Measurements from ENCODE around the gene FAH.

The FAH gene

GRCh38 chr15:80184554-80184953 lies 31.8 kb downstream of the FAH start:
- Histone ChIP-seq H3K36me3 (ENCODE audit: insufficient read depth, low read length) (no peaks in the 10 kb centered on the region; the same call in 1 of the 2 replicates), H3K9ac (ENCODE audit: low read depth, low read length) (no peak overlapping the region), H2AFZ (ENCODE audit: low read depth, low read length) (no peak overlapping the region), H4K20me1 (ENCODE audit: insufficient read depth, low read length) (no peaks in the 10 kb centered on the region), H3K9me3 (ENCODE audit: insufficient read depth, low read length, severe bottlenecking) (no peaks in the 10 kb centered on the region), H3K4me3 (ENCODE audit: low read depth in 1 of 2, low read length in 2 of 2) (no peak overlapping the region), H3K4me1 (ENCODE audit: insufficient read depth, low read length) (no peaks in the 10 kb centered on the region), H3K27me3 (ENCODE audit: insufficient read depth, low read length, poor library complexity) (no peaks in the 10 kb centered on the region), H3K27ac (ENCODE audit: low read length) (no peak overlapping the region), H3K4me2 (ENCODE audit: insufficient read depth, low read length) (no peak overlapping the region), H3K79me2 (ENCODE audit: insufficient read depth, low read length) (no peaks in the 10 kb centered on the region)
- DNase-seq (no peak), ATAC-seq (ENCODE audit: insufficient read depth, low read depth) (no peak)
- TF ChIP-seq, protein P1, sequence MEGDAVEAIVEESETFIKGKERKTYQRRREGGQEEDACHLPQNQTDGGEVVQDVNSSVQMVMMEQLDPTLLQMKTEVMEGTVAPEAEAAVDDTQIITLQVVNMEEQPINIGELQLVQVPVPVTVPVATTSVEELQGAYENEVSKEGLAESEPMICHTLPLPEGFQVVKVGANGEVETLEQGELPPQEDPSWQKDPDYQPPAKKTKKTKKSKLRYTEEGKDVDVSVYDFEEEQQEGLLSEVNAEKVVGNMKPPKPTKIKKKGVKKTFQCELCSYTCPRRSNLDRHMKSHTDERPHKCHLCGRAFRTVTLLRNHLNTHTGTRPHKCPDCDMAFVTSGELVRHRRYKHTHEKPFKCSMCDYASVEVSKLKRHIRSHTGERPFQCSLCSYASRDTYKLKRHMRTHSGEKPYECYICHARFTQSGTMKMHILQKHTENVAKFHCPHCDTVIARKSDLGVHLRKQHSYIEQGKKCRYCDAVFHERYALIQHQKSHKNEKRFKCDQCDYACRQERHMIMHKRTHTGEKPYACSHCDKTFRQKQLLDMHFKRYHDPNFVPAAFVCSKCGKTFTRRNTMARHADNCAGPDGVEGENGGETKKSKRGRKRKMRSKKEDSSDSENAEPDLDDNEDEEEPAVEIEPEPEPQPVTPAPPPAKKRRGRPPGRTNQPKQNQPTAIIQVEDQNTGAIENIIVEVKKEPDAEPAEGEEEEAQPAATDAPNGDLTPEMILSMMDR (IDR thresholded peaks at IDR 0.05; ENCODE audit: borderline replicate concordance, extremely low read depth, low read length, poor library complexity, severe bottlenecking) = no peak
- TF ChIP-seq EZH2 (IDR thresholded peaks at IDR 0.05; ENCODE audit: borderline replicate concordance, low read depth, low read length, severe bottlenecking) = no peak

DNA sequence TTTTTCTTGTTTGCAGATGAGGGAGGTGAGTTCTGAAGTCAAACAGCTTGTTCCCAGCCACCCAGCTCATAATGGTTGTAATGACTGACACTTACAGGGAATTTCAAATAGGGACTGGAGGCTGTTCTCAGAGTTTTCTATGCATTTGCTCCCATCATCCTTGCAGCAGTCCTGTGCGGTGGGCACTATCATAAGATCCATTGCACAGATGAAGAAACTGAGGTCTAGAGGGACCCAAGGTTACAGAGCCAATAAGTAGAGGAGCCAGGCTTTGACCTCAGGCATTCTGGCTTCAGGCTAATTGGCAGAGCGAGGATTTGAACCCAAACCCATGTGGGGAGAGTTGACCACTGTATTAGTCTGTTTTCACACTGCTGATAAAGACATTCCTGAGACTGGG lies 32.4 kb downstream of the FAH start:
- Histone ChIP-seq H3K27me3 (ENCODE audit: insufficient read depth, low read length, poor library complexity) (no peaks in the 10 kb centered on the region), H2AFZ (ENCODE audit: low read depth, low read length) (no peak overlapping the region), H3K4me1 (ENCODE audit: insufficient read depth, low read length) (no peaks in the 10 kb centered on the region), H4K20me1 (ENCODE audit: insufficient read depth, low read length) (no peaks in the 10 kb centered on the region), H3K4me3 (ENCODE audit: low read depth in 1 of 2, low read length in 2 of 2) (no peak overlapping the region), H3K79me2 (ENCODE audit: insufficient read depth, low read length) (no peaks in the 10 kb centered on the region), H3K36me3 (ENCODE audit: insufficient read depth, low read length) (no peaks in the 10 kb centered on the region; the same call in 1 of the 2 replicates), H3K4me2 (ENCODE audit: insufficient read depth, low read length) (no peak overlapping the region), H3K9ac (ENCODE audit: low read depth, low read length) (no peak overlapping the region), H3K27ac (ENCODE audit: low read length) (no peak overlapping the region), H3K9me3 (ENCODE audit: insufficient read depth, low read length, severe bottlenecking) (no peaks in the 10 kb centered on the region)
- ATAC-seq (ENCODE audit: insufficient read depth, low read depth) = no peak
- TF ChIP-seq EZH2 (IDR thresholded peaks at IDR 0.05; ENCODE audit: borderline replicate concordance, low read depth, low read length, severe bottlenecking) = no peak
- TF ChIP-seq, protein P1 (IDR thresholded peaks at IDR 0.05; ENCODE audit: borderline replicate concordance, extremely low read depth, low read length, poor library complexity, severe bottlenecking) = no peak
- DNase-seq = no peak

DNA sequence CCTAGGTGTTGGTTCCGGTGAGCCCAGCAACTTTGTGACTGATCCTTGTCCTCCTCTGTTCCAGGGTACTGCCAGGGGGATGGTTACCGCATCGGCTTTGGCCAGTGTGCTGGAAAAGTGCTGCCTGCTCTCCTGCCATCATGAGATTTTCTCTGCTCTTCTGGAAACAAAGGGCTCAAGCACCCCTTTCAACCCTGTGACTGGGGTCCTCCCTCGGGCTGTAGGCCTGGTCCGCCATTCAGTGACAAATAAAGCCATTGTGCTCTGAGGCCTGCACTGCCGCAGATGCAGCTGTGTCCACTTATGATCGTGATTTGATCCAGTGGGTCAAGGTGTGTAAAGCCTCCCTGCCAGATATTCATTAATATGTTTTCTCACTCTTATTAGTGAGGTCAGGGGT lies 33.3 kb downstream of the FAH start:
- ATAC-seq (ENCODE audit: insufficient read depth, low read depth) (no peak), DNase-seq (no peak)
- Histone ChIP-seq H4K20me1 (ENCODE audit: insufficient read depth, low read length) (no peaks in the 10 kb centered on the region), H3K36me3 (ENCODE audit: insufficient read depth, low read length) (no peaks in the 10 kb centered on the region; the same call in 1 of the 2 replicates), H3K4me1 (ENCODE audit: insufficient read depth, low read length) (no peaks in the 10 kb centered on the region), H2AFZ (ENCODE audit: low read depth, low read length) (no peak overlapping the region), H3K27ac (ENCODE audit: low read length) (no peak overlapping the region), H3K27me3 (ENCODE audit: insufficient read depth, low read length, poor library complexity) (no peaks in the 10 kb centered on the region), H3K4me3 (ENCODE audit: low read depth in 1 of 2, low read length in 2 of 2) (no peak overlapping the region), H3K9ac (ENCODE audit: low read depth, low read length) (no peak overlapping the region), H3K4me2 (ENCODE audit: insufficient read depth, low read length) (no peak overlapping the region), H3K79me2 (ENCODE audit: insufficient read depth, low read length) (no peaks in the 10 kb centered on the region), H3K9me3 (ENCODE audit: insufficient read depth, low read length, severe bottlenecking) (no peaks in the 10 kb centered on the region)
- TF ChIP-seq, protein P1 (IDR thresholded peaks at IDR 0.05; ENCODE audit: borderline replicate concordance, extremely low read depth, low read length, poor library complexity, severe bottlenecking) = no peak
- TF ChIP-seq EZH2 (IDR thresholded peaks at IDR 0.05; ENCODE audit: borderline replicate concordance, low read depth, low read length, severe bottlenecking) = no peak

DNA sequence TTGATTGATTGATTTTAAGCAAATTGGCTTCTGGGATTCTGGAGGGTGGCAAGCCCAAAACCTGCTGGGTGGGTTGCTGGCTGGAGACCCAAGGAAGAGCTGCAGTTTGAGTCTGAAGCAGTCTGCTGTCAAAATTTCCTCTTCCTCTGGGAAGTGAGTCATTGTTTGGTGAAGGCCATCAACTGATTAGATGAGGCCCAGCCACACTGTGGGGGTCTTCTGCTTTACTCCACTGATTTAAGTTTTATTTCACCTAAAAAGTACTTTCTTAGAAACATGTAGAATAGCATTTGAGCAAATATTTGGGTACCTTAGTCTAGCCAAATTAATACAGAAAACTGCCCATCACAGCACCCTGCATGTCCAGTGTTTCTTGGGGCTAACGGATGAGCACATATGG lies 33.8 kb downstream of the FAH start:
- H3K4me1 ChIP-seq (ENCODE audit: insufficient read depth, low read length) = no peaks in the 10 kb centered on the region
- H2AFZ ChIP-seq (ENCODE audit: low read depth, low read length) = no peak overlapping the region
- no peaks in the 10 kb centered on the region for H3K79me2 ChIP-seq (ENCODE audit: insufficient read depth, low read length)
- no peaks in the 10 kb centered on the region for H3K9me3 ChIP-seq (ENCODE audit: insufficient read depth, low read length, severe bottlenecking)
- ATAC-seq (ENCODE audit: insufficient read depth, low read depth) (no peak), DNase-seq (no peak)
- no peak overlapping the region for H3K9ac ChIP-seq (ENCODE audit: low read depth, low read length)
- H3K4me3 ChIP-seq (ENCODE audit: low read depth in 1 of 2, low read length in 2 of 2) = no peak overlapping the region
- TF ChIP-seq, protein P1 (IDR thresholded peaks at IDR 0.05; ENCODE audit: borderline replicate concordance, extremely low read depth, low read length, poor library complexity, severe bottlenecking) = no peak
- TF ChIP-seq EZH2 (IDR thresholded peaks at IDR 0.05; ENCODE audit: borderline replicate concordance, low read depth, low read length, severe bottlenecking) = no peak
- no peaks in the 10 kb centered on the region; the same call in 1 of the 2 replicates for H3K36me3 ChIP-seq (ENCODE audit: insufficient read depth, low read length)
- H3K27me3 ChIP-seq (ENCODE audit: insufficient read depth, low read length, poor library complexity) = no peaks in the 10 kb centered on the region
- no peaks in the 10 kb centered on the region for H4K20me1 ChIP-seq (ENCODE audit: insufficient read depth, low read length)
- no peak overlapping the region for H3K27ac ChIP-seq (ENCODE audit: low read length)
- no peak overlapping the region for H3K4me2 ChIP-seq (ENCODE audit: insufficient read depth, low read length)
